Measurements from ENCODE around the gene SLC10A3. TPM values are rescaled to one million over a fixed set of nuclear protein-coding genes. Genes with fewer than 3 reads are reported as not detected.

SLC10A3 gene
- total and polyA plus RNA-seq, 2 donors (not counting 1 experiment from before 2014, with no cell fraction given) = 17.9 to 36.9 TPM

- Histone ChIP-seq H3K79me2 (ENCODE audit: control insufficient read depth, insufficient read depth, low read length) (peaks cover 10% of the 10 kb centered on the region), H3K4me1 (ENCODE audit: control insufficient read depth in 2 of 2, insufficient read depth in 2 of 2, low read length in 2 of 2) (peaks cover 8 to 15% of the 10 kb centered on the region in 2 donors), H3K4me2 (replicated peaks; ENCODE audit: low read depth, low read length, poor library complexity, severe bottlenecking) (no peak overlapping the region), H3K27ac (ENCODE audit: low read length in 2 of 2) (no peak overlapping the region), H3K27me3 (replicated peaks in 1 of 4; ENCODE audit: control extremely low read depth in 1 of 4, control insufficient read depth in 3 of 4, insufficient read depth in 4 of 4, low read length in 3 of 4) (no peaks in the 10 kb centered on the region), H3K36me3 (replicated peaks in 1 of 2; ENCODE audit: control extremely low read depth in 1 of 2, control insufficient read depth in 1 of 2, extremely low read depth in 1 of 2, insufficient read depth in 2 of 2, low read length in 1 of 2) (peaks cover 0 to 7% of the 10 kb centered on the region in 2 experiments), H3K4me3 (ENCODE audit: control extremely low read depth in 1 of 5, extremely low read depth in 1 of 5, insufficient read depth in 1 of 5, low read depth in 2 of 5, low read length in 4 of 5) (no peak overlapping the region), H4K20me1 (ENCODE audit: control insufficient read depth, insufficient read depth, low read length, poor library complexity, severe bottlenecking) (no peaks in the 10 kb centered on the region), H3K9me3 (ENCODE audit: control extremely low read depth in 1 of 3, control insufficient read depth in 2 of 3, insufficient read depth in 1 of 3, low read length in 2 of 3) (no peaks in the 10 kb centered on the region), H3K9ac (ENCODE audit: low read length) (no peak overlapping the region), H2AFZ (ENCODE audit: insufficient read depth, low read depth, low read length, poor library complexity, severe bottlenecking) (no peak overlapping the region)
- intact Hi-C loops (cut with micrococcal nuclease) = no loop called here
- Mint-ChIP-seq H3K27ac (no peak overlapping the region), H3K27me3 (no peaks in the 10 kb centered on the region), H3K4me1 (peaks cover 1% of the 10 kb centered on the region), H3K4me3 (no peak overlapping the region), H3K9me3 (ENCODE audit: insufficient read depth) (no peaks in the 10 kb centered on the region)
- WGBS (ENCODE audit: insufficient coverage) = 95% methylated on average over 8 of the region's 14 CpGs
- CTCF ChIA-PET = interaction anchor here (0.8 kb wide), 1 partner anchor 50 kb away, joined by 4 read pairs; the partner anchor contains the start of gene RPL10
- DNase-seq = no peak
- ATAC-seq (ENCODE audit: low read depth) = no peak
- no peak for TF ChIP-seq CTCF (IDR thresholded peaks at IDR 0.05)
- no peak for TF ChIP-seq EZH2 (IDR thresholded peaks at IDR 0.05; ENCODE audit: borderline replicate concordance, insufficient read depth, low read depth, low read length, poor library complexity, severe bottlenecking)
- POLR2A ChIA-PET = no interaction called here
Measured at GRCh38 chrX:154448484-154448883, 41.9 kb downstream of the SLC10A3 start.

GRCh38 chrX:154446430-154446829 lies 44.0 kb downstream of the SLC10A3 start:
- ATAC-seq (ENCODE audit: low read depth) = no peak
- no peak overlapping the region for H3K4me3 Mint-ChIP-seq
- Histone ChIP-seq H3K9ac (ENCODE audit: low read length) (no peak overlapping the region), H3K9me3 (ENCODE audit: control extremely low read depth in 1 of 3, control insufficient read depth in 2 of 3, insufficient read depth in 1 of 3, low read length in 2 of 3) (no peaks in the 10 kb centered on the region), H3K27me3 (replicated peaks in 1 of 4; ENCODE audit: control extremely low read depth in 1 of 4, control insufficient read depth in 3 of 4, insufficient read depth in 4 of 4, low read length in 3 of 4) (no peaks in the 10 kb centered on the region), H3K79me2 (ENCODE audit: control insufficient read depth, insufficient read depth, low read length) (peaks cover 10% of the 10 kb centered on the region), H3K27ac (ENCODE audit: low read length in 2 of 2) (no peak overlapping the region), H3K4me3 (ENCODE audit: control extremely low read depth in 1 of 5, extremely low read depth in 1 of 5, insufficient read depth in 1 of 5, low read depth in 2 of 5, low read length in 4 of 5) (no peak overlapping the region), H3K4me1 (ENCODE audit: control insufficient read depth in 2 of 2, insufficient read depth in 2 of 2, low read length in 2 of 2) (peaks cover 10 to 18% of the 10 kb centered on the region in 2 donors), H2AFZ (ENCODE audit: insufficient read depth, low read depth, low read length, poor library complexity, severe bottlenecking) (no peak overlapping the region), H4K20me1 (ENCODE audit: control insufficient read depth, insufficient read depth, low read length, poor library complexity, severe bottlenecking) (no peaks in the 10 kb centered on the region), H3K4me2 (replicated peaks; ENCODE audit: low read depth, low read length, poor library complexity, severe bottlenecking) (no peak overlapping the region), H3K36me3 (replicated peaks in 1 of 2; ENCODE audit: control extremely low read depth in 1 of 2, control insufficient read depth in 1 of 2, extremely low read depth in 1 of 2, insufficient read depth in 2 of 2, low read length in 1 of 2) (peaks cover 0 to 7% of the 10 kb centered on the region in 2 experiments)
- no peaks in the 10 kb centered on the region for H3K27me3 Mint-ChIP-seq
- CTCF ChIA-PET = no interaction called here
- no peaks in the 10 kb centered on the region for H3K9me3 Mint-ChIP-seq (ENCODE audit: insufficient read depth)
- WGBS (ENCODE audit: insufficient coverage) = 94% methylated on average over 3 of the region's 12 CpGs
- peaks cover 5% of the 10 kb centered on the region for H3K4me1 Mint-ChIP-seq
- intact Hi-C loops (cut with micrococcal nuclease) = no loop called here
- DNase-seq = no peak
- TF ChIP-seq EZH2 (IDR thresholded peaks at IDR 0.05; ENCODE audit: borderline replicate concordance, insufficient read depth, low read depth, low read length, poor library complexity, severe bottlenecking) = no peak
- TF ChIP-seq CTCF (IDR thresholded peaks at IDR 0.05) = no peak
- POLR2A ChIA-PET = no interaction called here
- no peak overlapping the region for H3K27ac Mint-ChIP-seq

Data from B cell (primary cell).